A673 (cell line): ENCODE results near the gene CLCN5. TPM values are rescaled to one million over a fixed set of nuclear protein-coding genes. Genes with fewer than 3 reads are reported as not detected.

Experiments
- BruUV-seq: library from RNA; stranded (reverse); fragments of 400-500 nt; replicated peaks from 2 replicates; lab custom pipeline; 2021; lab: Mats Ljungman, UMichigan
- CTCF ChIA-PET: fragments of 300-600 bp; sonication (Branson Sonifier 250); formaldehyde crosslinking; loops from one replicate; lab custom pipeline; 2022; ENCODE audit warnings: antibody characterized with exemption; lab: Charles Lee
- POLR2A ChIA-PET: fragments of 300-600 bp; sonication (Branson Sonifier 250); formaldehyde crosslinking; loops from one replicate; lab custom pipeline; 2022; ENCODE audit warnings: antibody characterized with exemption; ENCODE audit not compliant: low non-redundant PET; lab: Charles Lee
- DNase-seq: peaks from one replicate; pipeline ENCODE4 v3.0.0-alpha.2; 2015; ENCODE audit warnings: low spot score
- H3K27ac ChIP-seq: fragments of 200-600 bp; sonication (generic); 2 replicates; pipeline ENCODE4 v1.5.1; 2016; ENCODE audit warnings: mixed run types, low read depth, mild to moderate bottlenecking, mixed read lengths, antibody characterized with exemption, low read length; ENCODE audit not compliant: poor library complexity, severe bottlenecking
- H3K27me3 ChIP-seq: fragments of 200-600 bp; sonication (generic); replicated peaks from 2 replicates; pipeline ENCODE4 v1.6.1; 2017; ENCODE audit warnings: mixed run types, low read depth, mild to moderate bottlenecking, mixed read lengths, antibody characterized with exemption, low read length; ENCODE audit not compliant: insufficient read depth, poor library complexity
- H3K36me3 ChIP-seq: fragments of 200-600 bp; sonication (generic); 2 replicates; pipeline ENCODE4 v1.6.1; 2016; ENCODE audit warnings: mixed run types, mild to moderate bottlenecking, mixed read lengths, antibody characterized with exemption, low read length; ENCODE audit not compliant: insufficient read depth, poor library complexity, severe bottlenecking
- H3K4me1 ChIP-seq: fragments of 200-600 bp; sonication (generic); 2 replicates; pipeline ENCODE4 v1.6.1; 2017; ENCODE audit warnings: mixed run types, mild to moderate bottlenecking, mixed read lengths, antibody characterized with exemption, low read length; ENCODE audit not compliant: insufficient read depth, poor library complexity, severe bottlenecking
- H3K4me3 ChIP-seq: fragments of 200-600 bp; sonication (generic); 2 replicates; pipeline ENCODE4 v1.5.1; 2016; ENCODE audit warnings: low read depth, mixed run types, mild to moderate bottlenecking, mixed read lengths, low read length; ENCODE audit not compliant: poor library complexity, severe bottlenecking
- H3K9me3 ChIP-seq: fragments of 200-600 bp; sonication (generic); 2 replicates; pipeline ENCODE4 v1.6.1; 2016; ENCODE audit warnings: mixed run types, low read depth, mild to moderate bottlenecking, mixed read lengths, antibody characterized with exemption, low read length; ENCODE audit not compliant: poor library complexity, severe bottlenecking
- EZH2 ChIP-seq: fragments of 200-600 bp; sonication (generic); IDR thresholded peaks from 2 replicates; pipeline ENCODE4 v1.6.1; 2017; ENCODE audit warnings: borderline replicate concordance, low read depth, mild to moderate bottlenecking, mixed read lengths, antibody characterized with exemption, low read length; ENCODE audit not compliant: poor library complexity, severe bottlenecking
- intact Hi-C: fragments of 100-400 bp; cut with micrococcal nuclease; formaldehyde crosslinking; loops from one replicate; pipeline ENCODE4 v1.10.0; 2022; ENCODE audit not compliant: unreplicated experiment
- total RNA-seq: library from RNA; stranded (reverse); gene quantifications from 2 replicates; pipeline ENCODE4 v1.2.3, GENCODE V29; 2021
- TF ChIP-seq, protein P1 (sequence below): fragments of 300-800, 200-600 bp; sonication (generic); conservative IDR thresholded peaks from 2 replicates; pipeline ENCODE4 v1.5.1; 2017; ENCODE audit warnings: low read depth, mild to moderate bottlenecking, antibody characterized with exemption, low read length, moderate library complexity, mixed read lengths

The CLCN5 gene
- total RNA-seq, 1 experiment from 2014 or later = 25.3 TPM

DNA sequence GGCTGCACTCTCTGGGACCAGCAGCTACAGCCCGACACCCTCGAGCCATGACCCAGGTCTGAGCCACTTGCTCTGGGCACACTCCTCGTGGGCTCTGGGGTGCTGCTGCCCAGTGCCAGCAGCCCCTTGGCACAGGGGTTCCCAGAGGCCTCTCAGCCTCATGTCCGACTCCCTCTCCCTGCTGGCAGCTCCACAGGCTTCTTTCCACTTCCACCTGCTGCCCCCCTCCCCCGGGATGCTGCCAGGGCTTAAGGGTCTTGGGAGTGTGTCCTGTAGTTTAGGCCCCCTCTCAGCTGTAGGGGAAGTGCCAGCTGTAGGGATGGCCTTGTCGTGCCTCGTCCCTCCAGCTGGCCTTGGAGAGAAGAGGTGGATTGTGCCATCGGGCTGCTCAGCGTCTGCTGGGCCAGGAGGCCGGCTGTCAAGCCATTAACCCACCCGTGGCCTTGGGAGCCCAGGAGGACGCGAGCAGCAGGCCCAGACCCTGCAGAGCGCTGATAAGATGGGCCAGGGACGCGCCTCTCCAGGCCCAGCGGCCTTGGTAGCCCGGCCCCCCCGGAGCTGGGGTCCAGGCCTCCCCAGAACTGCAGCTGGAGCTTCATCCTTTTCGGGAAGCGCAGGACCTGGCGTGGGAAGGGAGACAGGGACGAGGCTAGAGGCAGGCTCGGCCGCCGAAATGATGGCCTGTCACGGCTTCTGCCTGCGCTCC is 44.1 kb upstream of the CLCN5 start:
- no peaks in the 10 kb centered on the region for H3K27me3 ChIP-seq
- no peaks in the 10 kb centered on the region for H3K4me1 ChIP-seq
- H3K27ac ChIP-seq = peak overlapping the region; percentile 69
- intact Hi-C loops = no loop called here
- peak overlapping the region; percentile 46 for H3K4me3 ChIP-seq
- H3K36me3 ChIP-seq = no peaks in the 10 kb centered on the region
- no TSS peak for BruUV-seq
- ChIA-PET CTCF (interaction anchor here (0.7 to 1.3 kb wide), 3 partner anchors 39 to 1230 kb away, joined by 3 to 4 read pairs (median 3); no protein-coding TSS in a partner anchor), POLR2A (interaction anchor here (0.6 kb wide), 1 partner anchor 1128 kb away, joined by 4 read pairs; no protein-coding TSS in a partner anchor)
- TF ChIP-seq EZH2 = no peak
- TF ChIP-seq, protein P1, sequence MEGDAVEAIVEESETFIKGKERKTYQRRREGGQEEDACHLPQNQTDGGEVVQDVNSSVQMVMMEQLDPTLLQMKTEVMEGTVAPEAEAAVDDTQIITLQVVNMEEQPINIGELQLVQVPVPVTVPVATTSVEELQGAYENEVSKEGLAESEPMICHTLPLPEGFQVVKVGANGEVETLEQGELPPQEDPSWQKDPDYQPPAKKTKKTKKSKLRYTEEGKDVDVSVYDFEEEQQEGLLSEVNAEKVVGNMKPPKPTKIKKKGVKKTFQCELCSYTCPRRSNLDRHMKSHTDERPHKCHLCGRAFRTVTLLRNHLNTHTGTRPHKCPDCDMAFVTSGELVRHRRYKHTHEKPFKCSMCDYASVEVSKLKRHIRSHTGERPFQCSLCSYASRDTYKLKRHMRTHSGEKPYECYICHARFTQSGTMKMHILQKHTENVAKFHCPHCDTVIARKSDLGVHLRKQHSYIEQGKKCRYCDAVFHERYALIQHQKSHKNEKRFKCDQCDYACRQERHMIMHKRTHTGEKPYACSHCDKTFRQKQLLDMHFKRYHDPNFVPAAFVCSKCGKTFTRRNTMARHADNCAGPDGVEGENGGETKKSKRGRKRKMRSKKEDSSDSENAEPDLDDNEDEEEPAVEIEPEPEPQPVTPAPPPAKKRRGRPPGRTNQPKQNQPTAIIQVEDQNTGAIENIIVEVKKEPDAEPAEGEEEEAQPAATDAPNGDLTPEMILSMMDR = no peak
- no peak for DNase-seq
- H3K9me3 ChIP-seq = no peaks in the 10 kb centered on the region

DNA sequence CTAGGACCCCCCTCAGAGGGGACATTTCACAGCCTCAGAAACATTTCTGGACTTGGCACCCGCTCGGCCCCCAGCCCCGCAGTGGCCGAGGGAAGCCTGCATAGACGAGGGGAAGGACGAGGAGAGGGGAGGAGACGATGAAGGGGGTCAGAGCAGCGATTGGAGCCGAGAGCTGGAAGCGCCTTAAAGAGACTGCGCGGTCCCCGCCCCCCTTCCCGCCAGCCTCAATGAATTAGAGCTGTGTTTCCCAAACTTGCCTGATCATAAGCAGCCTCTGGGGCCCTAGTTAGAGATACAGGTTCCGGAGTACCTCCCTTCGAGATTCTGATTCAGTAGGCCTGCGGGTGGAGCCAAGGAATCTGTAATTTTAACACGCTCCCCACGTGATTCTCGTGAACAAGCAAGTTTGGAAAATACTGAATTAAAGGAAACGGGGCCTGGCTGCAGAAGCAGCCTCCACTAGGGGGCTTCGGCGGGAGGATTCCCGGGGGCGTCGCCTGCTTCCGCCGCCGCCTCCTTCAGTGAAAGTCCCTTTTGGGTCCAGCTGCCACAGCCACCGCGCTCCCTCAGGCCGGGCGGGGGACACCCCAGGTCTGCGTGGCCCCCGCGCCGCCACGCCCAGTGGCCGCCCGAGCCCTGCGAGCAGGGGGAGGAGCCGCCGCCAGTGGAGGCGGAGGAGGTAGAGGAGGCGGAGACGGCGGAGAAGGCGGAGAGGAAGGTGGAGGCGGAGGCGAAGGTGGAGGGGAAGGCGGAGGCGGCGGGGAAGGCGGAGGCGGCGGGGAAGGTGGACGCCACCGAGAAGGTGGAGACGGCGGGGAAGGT is 43.4 kb upstream of the CLCN5 start, which contains the start of gene USP27X:
Gene USP27X, plus strand, starts transcription at position 651 of the 822 bp plus-strand sequence. CDS start 824 bp downstream, outside the sequence.
- no TSS peak for BruUV-seq
- peak; percentile 90 for DNase-seq
- TF ChIP-seq, protein P1 = peak; percentile 62
- no peak for TF ChIP-seq EZH2
- intact Hi-C loops = no loop called here
- H3K27ac ChIP-seq = peak within 1 kb of the TSS; percentile 69
- H3K27me3 ChIP-seq = no peaks in the 10 kb centered on the region
- H3K9me3 ChIP-seq = no peaks in the 10 kb centered on the region
- no peaks in the 10 kb centered on the region for H3K36me3 ChIP-seq
- no peaks in the 10 kb centered on the region for H3K4me1 ChIP-seq
- CTCF ChIA-PET = interaction anchor here (0.7 to 1.3 kb wide), 3 partner anchors 38 to 1231 kb away, joined by 3 to 4 read pairs (median 3); no protein-coding TSS in a partner anchor
- peak within 1 kb of the TSS; percentile 46 for H3K4me3 ChIP-seq
- POLR2A ChIA-PET = interaction anchor here (0.6 kb wide), 2 partner anchors 1024 to 1129 kb away, joined by 3 to 4 read pairs; no protein-coding TSS in a partner anchor

DNA sequence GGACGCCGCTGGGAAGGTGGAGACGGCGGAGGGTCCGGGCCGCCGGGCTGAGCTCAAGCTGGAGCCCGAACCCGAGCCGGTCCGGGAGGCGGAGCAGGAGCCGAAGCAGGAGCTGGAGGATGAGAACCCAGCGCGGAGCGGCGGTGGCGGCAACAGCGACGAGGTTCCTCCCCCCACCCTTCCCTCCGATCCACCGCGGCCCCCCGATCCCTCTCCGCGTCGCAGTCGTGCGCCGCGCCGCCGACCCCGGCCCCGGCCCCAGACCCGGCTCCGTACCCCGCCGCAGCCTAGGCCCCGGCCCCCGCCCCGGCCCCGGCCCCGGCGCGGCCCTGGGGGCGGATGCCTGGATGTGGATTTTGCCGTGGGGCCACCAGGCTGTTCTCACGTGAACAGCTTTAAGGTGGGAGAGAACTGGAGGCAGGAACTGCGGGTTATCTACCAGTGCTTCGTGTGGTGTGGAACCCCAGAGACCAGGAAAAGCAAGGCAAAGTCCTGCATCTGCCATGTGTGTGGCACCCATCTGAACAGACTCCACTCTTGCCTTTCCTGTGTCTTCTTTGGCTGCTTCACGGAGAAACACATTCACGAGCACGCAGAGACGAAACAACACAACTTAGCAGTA is 42.6 kb upstream of the CLCN5 start:
- Histone ChIP-seq H3K27me3 (no peaks in the 10 kb centered on the region), H3K27ac (peak overlapping the region; percentile 69), H3K4me3 (peak overlapping the region; percentile 46), H3K9me3 (no peaks in the 10 kb centered on the region), H3K4me1 (no peaks in the 10 kb centered on the region), H3K36me3 (no peaks in the 10 kb centered on the region)
- ChIA-PET CTCF (interaction anchor here (0.7 to 1.3 kb wide), 2 partner anchors 37 to 39 kb away, joined by 3 to 4 read pairs; no protein-coding TSS in a partner anchor), POLR2A (no interaction called here)
- TF ChIP-seq, protein P1 = no peak
- TF ChIP-seq EZH2 = no peak
- no peak for DNase-seq
- no TSS peak for BruUV-seq
- intact Hi-C loops = loop anchor here (5.0 kb wide), 1 partner anchor 38 kb away; no protein-coding TSS in a partner anchor
